GM18526 (cell line): Measurements from ENCODE around the gene METAP1D.

ENCODE experiments used
- POLR2A ChIP-seq: IDR thresholded peaks from 3 replicates; pipeline ENCODE4 v1.6.1; 2011; ENCODE audit not compliant: insufficient read length; ENCODE audit errors: extremely low read depth

The METAP1D gene

DNA sequence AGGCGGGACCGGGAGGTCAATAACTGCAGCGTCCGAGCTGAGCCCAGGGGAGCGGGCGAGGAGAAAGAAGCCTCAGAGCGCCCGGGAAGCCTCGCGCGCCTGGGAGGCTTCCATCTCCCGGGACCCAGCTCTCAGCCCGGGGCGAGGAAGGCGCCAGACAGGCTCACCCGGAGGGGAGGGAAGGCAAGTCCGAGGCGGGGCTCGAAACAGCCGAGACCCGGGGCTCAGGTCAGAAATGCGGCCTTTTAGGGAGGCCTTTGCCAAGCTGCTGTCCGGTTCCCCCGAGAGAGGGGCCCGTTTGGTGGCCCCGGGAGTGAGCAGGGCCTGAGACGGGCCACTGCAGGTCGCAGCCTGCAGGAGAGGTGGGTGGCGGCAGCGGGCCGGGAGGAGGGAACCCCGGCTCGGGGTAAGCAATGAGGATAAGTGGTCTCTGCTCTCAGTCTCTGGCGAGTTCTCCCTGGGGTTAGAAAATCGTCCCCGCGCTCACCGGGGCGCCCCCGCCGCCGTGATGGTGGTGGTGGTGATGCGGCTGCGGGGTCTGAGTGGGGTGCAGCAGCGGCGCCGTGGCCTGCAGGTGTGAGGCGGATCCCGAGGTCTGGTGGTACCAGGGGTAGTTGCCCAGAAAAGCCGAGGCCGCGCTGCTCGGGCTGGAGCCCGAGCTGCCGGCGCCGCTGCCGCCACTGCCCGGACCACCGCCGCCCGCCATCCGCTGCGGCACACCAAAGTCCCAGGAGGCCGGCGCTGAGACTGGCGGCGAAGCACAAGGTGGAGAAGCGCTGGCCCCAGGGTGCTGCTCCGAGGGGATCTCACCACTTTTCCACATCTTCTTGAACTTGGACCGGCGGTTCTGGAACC is 100.6 kb downstream of the METAP1D start:
- TF ChIP-seq POLR2A, result no peak

- TF ChIP-seq POLR2A, result no peak
These were observed 101.4 kb downstream of the METAP1D start for GRCh38 chr2:172100935-172101820.

- no peak for TF ChIP-seq POLR2A
These were observed 102.2 kb downstream of the METAP1D start for GRCh38 chr2:172101821-172102390.

DNA sequence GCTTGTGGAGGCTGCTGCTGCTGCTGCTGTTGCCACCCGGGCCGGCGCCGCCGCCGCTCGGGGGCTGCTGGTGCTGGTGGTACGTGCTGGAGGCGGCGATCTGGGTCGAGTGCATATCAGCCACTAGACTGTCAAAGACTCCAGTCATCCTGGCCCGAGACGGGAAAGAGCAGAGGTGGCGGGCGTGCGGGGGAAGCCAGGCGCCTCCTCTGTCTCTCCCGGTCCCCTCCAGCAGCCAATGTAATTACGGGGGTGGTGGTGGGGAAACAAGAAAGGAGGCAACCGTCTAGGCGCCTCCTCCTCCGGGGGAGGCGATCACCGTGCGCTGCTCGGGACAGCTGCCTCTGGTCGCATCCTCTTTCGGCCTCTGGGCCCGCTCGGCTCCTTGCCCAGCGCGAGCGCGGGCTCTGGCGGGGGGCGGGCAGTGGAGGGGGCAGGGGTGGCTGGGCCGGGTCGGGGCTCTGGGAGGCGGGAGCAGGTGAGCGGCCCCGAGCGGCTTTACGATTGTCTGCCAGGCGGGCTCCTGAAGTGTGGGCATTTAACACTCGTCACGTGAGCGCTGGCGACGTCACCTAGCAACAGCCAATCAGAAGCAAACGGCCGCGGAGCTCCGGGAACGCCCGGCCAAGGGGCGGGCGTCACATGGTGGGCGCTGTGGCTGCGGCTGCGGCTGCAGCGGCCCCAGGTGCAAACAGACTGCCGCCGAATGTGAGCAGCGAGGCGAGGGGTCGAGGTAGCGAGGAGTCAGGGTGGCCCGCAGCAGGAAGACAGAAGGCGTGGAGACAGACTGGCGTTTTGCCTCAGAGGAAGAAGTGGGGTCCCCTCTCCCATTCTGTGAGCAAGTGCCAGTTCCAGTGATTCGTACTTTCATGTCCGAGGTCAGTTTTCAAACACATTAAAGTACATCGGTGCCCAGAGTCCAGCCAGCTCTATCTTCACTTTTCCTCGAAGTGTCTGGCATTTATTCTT is 102.9 kb downstream of the METAP1D start, which contains the start of gene DLX2:
TSS of gene DLX2 (minus strand) at position 510 of the 969 bp plus-strand sequence. CDS start at position 148, 362 bp downstream.
- TF ChIP-seq POLR2A, result peak; percentile 35

DNA sequence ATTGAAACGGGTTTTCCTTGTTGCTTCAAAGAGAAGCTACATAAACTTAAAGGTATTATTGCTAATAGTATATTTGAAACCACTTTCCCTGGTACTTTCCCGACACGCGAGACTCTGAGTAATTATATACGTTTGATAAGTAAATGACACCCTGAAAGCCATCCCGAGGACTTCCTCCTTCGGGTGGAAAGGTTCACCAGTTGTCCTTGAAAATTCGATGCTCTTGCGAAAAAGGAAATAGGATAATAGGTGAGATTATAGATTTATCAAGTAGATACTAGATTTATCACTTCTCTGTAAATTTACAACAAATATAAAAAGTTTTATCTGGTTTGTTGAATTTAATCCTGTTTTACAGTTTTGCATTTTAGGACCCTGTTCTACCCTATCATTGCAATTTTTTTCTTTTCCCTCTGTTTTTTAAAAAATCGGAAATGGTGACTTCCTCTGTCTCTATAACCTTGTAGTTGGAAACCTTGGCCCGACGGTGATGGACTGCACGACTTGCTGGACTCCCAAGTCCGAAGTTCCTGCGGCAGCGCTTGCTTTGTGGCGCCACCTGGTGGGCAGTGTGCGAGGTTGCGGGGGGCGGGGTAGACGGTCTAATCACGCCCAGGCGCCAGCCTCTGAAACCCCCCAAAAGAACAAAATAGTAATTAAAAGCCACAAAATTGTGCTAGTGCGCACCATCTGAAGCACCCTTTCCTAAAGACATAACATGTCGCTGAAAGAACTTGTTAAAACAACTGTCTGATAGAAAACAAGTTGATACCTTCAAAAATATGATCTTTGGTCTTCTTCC is 103.9 kb downstream of the METAP1D start:
- no peak for TF ChIP-seq POLR2A

DNA sequence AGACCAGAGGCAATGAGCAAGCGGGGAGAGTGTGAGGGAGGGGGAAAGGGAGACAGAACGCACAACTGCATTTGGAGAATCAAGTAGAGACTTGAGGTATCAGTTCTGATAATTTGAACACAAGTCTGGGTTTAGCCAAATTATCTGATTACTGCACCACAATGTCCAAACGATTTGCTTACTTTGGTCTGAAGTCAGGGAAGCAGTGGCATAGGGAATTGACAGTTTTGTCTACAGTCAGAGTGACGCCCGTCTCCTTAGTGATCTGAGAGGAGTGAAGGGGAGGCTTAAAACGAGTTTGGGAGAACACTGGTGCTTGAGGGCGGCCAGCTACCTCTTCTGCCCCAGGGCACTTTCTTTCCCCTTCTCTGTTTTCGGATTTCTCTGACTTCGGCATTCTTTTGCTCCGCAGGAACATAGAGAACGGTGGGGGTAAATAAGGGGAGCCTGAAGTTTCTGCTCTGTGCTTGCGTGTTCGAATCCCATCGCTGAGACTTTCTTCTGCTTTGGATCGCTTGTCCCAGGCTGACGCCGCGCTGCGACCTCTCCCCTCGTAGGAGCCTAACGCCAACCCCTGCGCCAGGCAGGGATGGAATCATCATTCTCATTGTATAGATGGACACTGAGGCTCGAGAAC is 105.8 kb downstream of the METAP1D start:
- TF ChIP-seq POLR2A, result no peak

GRCh38 chr2:172106108-172106961 is 106.6 kb downstream of the METAP1D start:
- TF ChIP-seq POLR2A, result no peak

- no peak for TF ChIP-seq POLR2A
These were observed 108.2 kb downstream of the METAP1D start for GRCh38 chr2:172107690-172108586.

GRCh38 chr2:172108587-172108930 is 108.8 kb downstream of the METAP1D start:
- no peak for TF ChIP-seq POLR2A

- TF ChIP-seq POLR2A, result no peak
These were observed 109.7 kb downstream of the METAP1D start for GRCh38 chr2:172109256-172109987.
